HUES48 (cell line): ENCODE data around the gene ICAM2.

Source experiments
- H3K27ac ChIP-seq: one replicate; pipeline ENCODE4 v1.7.0; 2013; ENCODE audit warnings: low read depth, low read length, inconsistent platforms
- H3K27me3 ChIP-seq: 2 replicates; pipeline ENCODE4 v1.6.1; 2013; ENCODE audit warnings: mild to moderate bottlenecking, low read length; ENCODE audit not compliant: control insufficient read depth, insufficient read depth
- H3K36me3 ChIP-seq: 2 replicates; pipeline ENCODE4 v1.6.1; 2013; ENCODE audit warnings: low read length; ENCODE audit not compliant: control insufficient read depth, insufficient read depth
- H3K4me1 ChIP-seq: 2 replicates; pipeline ENCODE4 v1.6.1; 2013; ENCODE audit warnings: mild to moderate bottlenecking, low read length; ENCODE audit not compliant: control insufficient read depth, insufficient read depth
- H3K4me3 ChIP-seq: 2 replicates; pipeline ENCODE4 v1.5.1; 2013; ENCODE audit warnings: mild to moderate bottlenecking, low read depth, low read length
- H3K9ac ChIP-seq: 2 replicates; pipeline ENCODE4 v1.6.1; 2013; ENCODE audit warnings: mild to moderate bottlenecking, low read depth, low read length, moderate library complexity
- H3K9me3 ChIP-seq: 2 replicates; pipeline ENCODE4 v1.6.1; 2013; ENCODE audit warnings: low read length; ENCODE audit not compliant: control insufficient read depth, insufficient read depth

ICAM2 gene

GRCh38 chr17:64020056-64020766, at the start of gene ICAM2:
Gene ICAM2 (minus strand): TSS chr17:64020633. CDS start chr17:64006691, 13,942 bp downstream.
- Histone ChIP-seq H3K27ac (no peak within 1 kb of the TSS), H3K4me3 (no peak within 1 kb of the TSS), H3K27me3 (no peaks in the 10 kb centered on the region)

GRCh38 chr17:64070213-64070612, 49.8 kb upstream of the ICAM2 start:
- H3K36me3 ChIP-seq = 0 out of 2 replicates have a peak, but pooled peaks cover 3% of the 10 kb centered on the region
- no peak overlapping the region for H3K4me3 ChIP-seq
- H3K27ac ChIP-seq = no peak overlapping the region
- no peak overlapping the region for H3K9ac ChIP-seq
- no peaks in the 10 kb centered on the region for H3K27me3 ChIP-seq
- H3K9me3 ChIP-seq = no peaks in the 10 kb centered on the region
- no peaks in the 10 kb centered on the region for H3K4me1 ChIP-seq

More at GRCh38 chr17:64020056-64020766, at the start of gene ICAM2:
- Histone ChIP-seq H3K9ac (no peak within 1 kb of the TSS), H3K9me3 (no peaks in the 10 kb centered on the region), H3K36me3 (no peaks in the 10 kb centered on the region), H3K4me1 (no peaks in the 10 kb centered on the region)

GRCh38 chr17:64069143-64069542, 48.7 kb upstream of the ICAM2 start:
- H3K9me3 ChIP-seq = no peaks in the 10 kb centered on the region
- no peak overlapping the region for H3K4me3 ChIP-seq
- H3K4me1 ChIP-seq = 0 out of 2 replicates have a peak, but pooled peaks cover under 1% of the 10 kb centered on the region
- 0 out of 2 replicates have a peak, but pooled peaks cover 3% of the 10 kb centered on the region for H3K36me3 ChIP-seq
- H3K27me3 ChIP-seq = no peaks in the 10 kb centered on the region
- H3K27ac ChIP-seq = no peak overlapping the region
- H3K9ac ChIP-seq = no peak overlapping the region

GRCh38 chr17:64067657-64068056, 47.2 kb upstream of the ICAM2 start:
- Histone ChIP-seq H3K27me3 (no peaks in the 10 kb centered on the region), H3K4me3 (no peak overlapping the region), H3K36me3 (0 out of 2 replicates have a peak, but pooled peaks cover 3% of the 10 kb centered on the region), H3K4me1 (peaks cover 4% of the 10 kb centered on the region; the same call in 1 of the 2 replicates), H3K27ac (no peak overlapping the region), H3K9ac (no peak overlapping the region), H3K9me3 (no peaks in the 10 kb centered on the region)

GRCh38 chr17:64066716-64067115, 46.3 kb upstream of the ICAM2 start:
- Histone ChIP-seq H3K36me3 (0 out of 2 replicates have a peak, but pooled peaks cover 3% of the 10 kb centered on the region), H3K4me3 (no peak overlapping the region), H3K27ac (no peak overlapping the region), H3K27me3 (no peaks in the 10 kb centered on the region), H3K4me1 (peaks cover 4% of the 10 kb centered on the region; the same call in 1 of the 2 replicates), H3K9me3 (no peaks in the 10 kb centered on the region), H3K9ac (no peak overlapping the region)

- H3K4me1 ChIP-seq = peaks cover 4% of the 10 kb centered on the region; the same call in 1 of the 2 replicates
- no peak overlapping the region for H3K27ac ChIP-seq
- no peak overlapping the region for H3K4me3 ChIP-seq
- 0 out of 2 replicates have a peak, but pooled peaks cover 3% of the 10 kb centered on the region for H3K36me3 ChIP-seq
- H3K27me3 ChIP-seq = no peaks in the 10 kb centered on the region
- H3K9me3 ChIP-seq = no peaks in the 10 kb centered on the region
- H3K9ac ChIP-seq = no peak overlapping the region
Observed at GRCh38 chr17:64065161-64065560, 44.7 kb upstream of the ICAM2 start.

GRCh38 chr17:64064331-64064730, 43.9 kb upstream of the ICAM2 start:
- H3K27ac ChIP-seq = no peak overlapping the region
- no peaks in the 10 kb centered on the region for H3K9me3 ChIP-seq
- no peak overlapping the region for H3K9ac ChIP-seq
- H3K36me3 ChIP-seq = 0 out of 2 replicates have a peak, but pooled peaks cover 3% of the 10 kb centered on the region
- no peaks in the 10 kb centered on the region for H3K27me3 ChIP-seq
- no peak overlapping the region; the same call in 1 of the 2 replicates for H3K4me3 ChIP-seq
- peaks cover 4% of the 10 kb centered on the region; the same call in 1 of the 2 replicates for H3K4me1 ChIP-seq

GRCh38 chr17:64063766-64064224, 43.4 kb upstream of the ICAM2 start:
- peaks cover 4% of the 10 kb centered on the region; the same call in 1 of the 2 replicates for H3K4me1 ChIP-seq
- no peak overlapping the region; the same call in 1 of the 2 replicates for H3K4me3 ChIP-seq
- no peaks in the 10 kb centered on the region for H3K9me3 ChIP-seq
- 0 out of 2 replicates have a peak, but pooled peaks cover 3% of the 10 kb centered on the region for H3K36me3 ChIP-seq
- no peaks in the 10 kb centered on the region for H3K27me3 ChIP-seq
- no peak overlapping the region for H3K27ac ChIP-seq
- no peak overlapping the region for H3K9ac ChIP-seq

- Histone ChIP-seq H3K36me3 (no peaks in the 10 kb centered on the region), H3K27me3 (no peaks in the 10 kb centered on the region), H3K4me3 (no peak overlapping the region), H3K9me3 (no peaks in the 10 kb centered on the region), H3K4me1 (peaks cover 4% of the 10 kb centered on the region; the same call in 1 of the 2 replicates), H3K27ac (no peak overlapping the region), H3K9ac (no peak overlapping the region)
Observed at GRCh38 chr17:64063088-64063487, 42.7 kb upstream of the ICAM2 start.

GRCh38 chr17:64061178-64061898, 40.9 kb upstream of the ICAM2 start:
- no peaks in the 10 kb centered on the region for H3K36me3 ChIP-seq
- no peaks in the 10 kb centered on the region for H3K27me3 ChIP-seq
- H3K9ac ChIP-seq = no peak overlapping the region
- H3K4me3 ChIP-seq = no peak overlapping the region
- H3K27ac ChIP-seq = no peak overlapping the region
- H3K9me3 ChIP-seq = no peaks in the 10 kb centered on the region
- peaks cover 9% of the 10 kb centered on the region for H3K4me1 ChIP-seq

- Histone ChIP-seq H3K4me1 (peaks cover 15% of the 10 kb centered on the region), H3K27ac (no peak overlapping the region), H3K27me3 (no peaks in the 10 kb centered on the region), H3K4me3 (no peak overlapping the region), H3K9me3 (no peaks in the 10 kb centered on the region), H3K9ac (no peak overlapping the region), H3K36me3 (no peaks in the 10 kb centered on the region)
Observed at GRCh38 chr17:64060331-64060730, 39.9 kb upstream of the ICAM2 start.
